IMR-90 (cell line): ENCODE measurements around the gene HPSE2.

Experiments used
- BHLHE40 ChIP-seq: fragments of 150-350 bp; IDR thresholded peaks from 2 replicates; pipeline ENCODE4 v1.6.1; 2016; ENCODE audit warnings: mild to moderate bottlenecking, low read depth, low read length
- CEBPB ChIP-seq: IDR thresholded peaks from 2 replicates; pipeline ENCODE4 v1.6.1; 2012; ENCODE audit warnings: low read depth, low read length, improper control_type of control experiment
- MAFK ChIP-seq: IDR thresholded peaks from 2 replicates; pipeline ENCODE4 v1.6.1; 2012; ENCODE audit warnings: low read depth, low read length, improper control_type of control experiment
- MXI1 ChIP-seq: IDR thresholded peaks from 2 replicates; pipeline ENCODE4 v1.6.1; 2012; ENCODE audit warnings: low read depth, mild to moderate bottlenecking, low read length, moderate library complexity, borderline replicate concordance
- POLR2A ChIP-seq: IDR thresholded peaks from 2 replicates; pipeline ENCODE4 v1.6.1; 2012; ENCODE audit warnings: mild to moderate bottlenecking, low read depth, low read length
- RFX5 ChIP-seq: IDR thresholded peaks from 2 replicates; pipeline ENCODE4 v1.8.0; 2012; ENCODE audit warnings: low read depth, mild to moderate bottlenecking, low read length, moderate library complexity
- SMC3 ChIP-seq: fragments of 150-350 bp; IDR thresholded peaks from 2 replicates; pipeline ENCODE4 v1.6.1; 2016; ENCODE audit warnings: low read depth, mild to moderate bottlenecking, antibody characterized with exemption, low read length, moderate library complexity
- TF ChIP-seq, protein P1 (sequence below): conservative IDR thresholded peaks from 2 replicates; pipeline ENCODE4 v1.5.1; 2012; ENCODE audit warnings: mild to moderate bottlenecking, low read depth, low read length, improper control_type of control experiment
- TF ChIP-seq, protein P2 (sequence below): fragments of 150-350 bp; IDR thresholded peaks from 2 replicates; pipeline ENCODE4 v1.6.1; 2016; ENCODE audit warnings: low read depth, mild to moderate bottlenecking, low read length, moderate library complexity, borderline replicate concordance
- TF ChIP-seq, protein P3 (sequence below): fragments of 150-350 bp; IDR thresholded peaks from 2 replicates; pipeline ENCODE4 v1.6.1; 2017; ENCODE audit warnings: mild to moderate bottlenecking, antibody characterized with exemption, low read length, low read depth

DNA sequence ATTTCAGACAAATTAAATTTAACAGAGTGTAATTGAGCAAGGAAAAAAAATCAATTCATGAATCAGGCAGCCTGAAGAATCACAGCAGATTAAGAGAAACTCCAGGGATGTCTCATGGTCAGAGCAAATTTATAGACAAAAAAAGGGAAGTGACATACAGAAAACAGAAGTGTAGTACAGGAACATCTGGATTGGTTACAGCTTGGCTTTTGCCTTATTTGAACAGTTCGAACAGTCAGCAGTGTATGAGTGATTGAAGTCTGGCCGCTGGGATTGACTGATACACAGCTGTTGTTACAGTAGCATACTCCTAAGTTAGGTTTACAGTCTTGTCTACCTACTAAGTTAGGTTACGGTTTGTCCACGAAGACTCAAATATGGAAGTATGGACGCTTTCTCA is 255.3 kb downstream of the HPSE2 start:
- TF ChIP-seq, protein P1, sequence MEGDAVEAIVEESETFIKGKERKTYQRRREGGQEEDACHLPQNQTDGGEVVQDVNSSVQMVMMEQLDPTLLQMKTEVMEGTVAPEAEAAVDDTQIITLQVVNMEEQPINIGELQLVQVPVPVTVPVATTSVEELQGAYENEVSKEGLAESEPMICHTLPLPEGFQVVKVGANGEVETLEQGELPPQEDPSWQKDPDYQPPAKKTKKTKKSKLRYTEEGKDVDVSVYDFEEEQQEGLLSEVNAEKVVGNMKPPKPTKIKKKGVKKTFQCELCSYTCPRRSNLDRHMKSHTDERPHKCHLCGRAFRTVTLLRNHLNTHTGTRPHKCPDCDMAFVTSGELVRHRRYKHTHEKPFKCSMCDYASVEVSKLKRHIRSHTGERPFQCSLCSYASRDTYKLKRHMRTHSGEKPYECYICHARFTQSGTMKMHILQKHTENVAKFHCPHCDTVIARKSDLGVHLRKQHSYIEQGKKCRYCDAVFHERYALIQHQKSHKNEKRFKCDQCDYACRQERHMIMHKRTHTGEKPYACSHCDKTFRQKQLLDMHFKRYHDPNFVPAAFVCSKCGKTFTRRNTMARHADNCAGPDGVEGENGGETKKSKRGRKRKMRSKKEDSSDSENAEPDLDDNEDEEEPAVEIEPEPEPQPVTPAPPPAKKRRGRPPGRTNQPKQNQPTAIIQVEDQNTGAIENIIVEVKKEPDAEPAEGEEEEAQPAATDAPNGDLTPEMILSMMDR = no peak
- TF ChIP-seq POLR2A (no peak), BHLHE40 (no peak), CEBPB (no peak), SMC3 (no peak), MXI1 (no peak), MAFK (no peak), RFX5 (no peak)
- TF ChIP-seq, protein P2, sequence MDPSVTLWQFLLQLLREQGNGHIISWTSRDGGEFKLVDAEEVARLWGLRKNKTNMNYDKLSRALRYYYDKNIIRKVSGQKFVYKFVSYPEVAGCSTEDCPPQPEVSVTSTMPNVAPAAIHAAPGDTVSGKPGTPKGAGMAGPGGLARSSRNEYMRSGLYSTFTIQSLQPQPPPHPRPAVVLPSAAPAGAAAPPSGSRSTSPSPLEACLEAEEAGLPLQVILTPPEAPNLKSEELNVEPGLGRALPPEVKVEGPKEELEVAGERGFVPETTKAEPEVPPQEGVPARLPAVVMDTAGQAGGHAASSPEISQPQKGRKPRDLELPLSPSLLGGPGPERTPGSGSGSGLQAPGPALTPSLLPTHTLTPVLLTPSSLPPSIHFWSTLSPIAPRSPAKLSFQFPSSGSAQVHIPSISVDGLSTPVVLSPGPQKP = no peak
- TF ChIP-seq, protein P3, sequence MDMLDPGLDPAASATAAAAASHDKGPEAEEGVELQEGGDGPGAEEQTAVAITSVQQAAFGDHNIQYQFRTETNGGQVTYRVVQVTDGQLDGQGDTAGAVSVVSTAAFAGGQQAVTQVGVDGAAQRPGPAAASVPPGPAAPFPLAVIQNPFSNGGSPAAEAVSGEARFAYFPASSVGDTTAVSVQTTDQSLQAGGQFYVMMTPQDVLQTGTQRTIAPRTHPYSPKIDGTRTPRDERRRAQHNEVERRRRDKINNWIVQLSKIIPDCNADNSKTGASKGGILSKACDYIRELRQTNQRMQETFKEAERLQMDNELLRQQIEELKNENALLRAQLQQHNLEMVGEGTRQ = no peak
